SK-N-MC (cell line): ENCODE results near the gene GZMM.

Experiments used
- EZH2 ChIP-seq: fragments of 200-600 bp; sonication (generic); IDR thresholded peaks from one replicate; pipeline ENCODE4 v1.6.1; 2017; ENCODE audit warnings: antibody characterized with exemption
- FOXP2 ChIP-seq: optimal IDR thresholded peaks from 2 replicates; pipeline ENCODE3; 2011; ENCODE audit warnings: mild to moderate bottlenecking, moderate library complexity; ENCODE audit not compliant: insufficient read depth; ENCODE audit errors: extremely low read length, control extremely low read depth
- POLR2AphosphoS5 ChIP-seq: IDR thresholded peaks from 2 replicates; pipeline ENCODE4 v1.6.1; 2012; ENCODE audit warnings: mild to moderate bottlenecking, low read depth, low read length, borderline replicate concordance

GRCh38 chr19:588093-588740 lies 44.4 kb downstream of the GZMM start:
- no peak for TF ChIP-seq EZH2
- no peak for TF ChIP-seq POLR2AphosphoS5
- peak; percentile 23 for TF ChIP-seq FOXP2
